ENCODE results near the gene ADARB2.

- TF ChIP-seq CTCF (IDR thresholded peaks at IDR 0.05) (no peak), POLR2A (IDR thresholded peaks at IDR 0.05) (no peak)
Measured at GRCh38 chr10:1188558-1189135, 548.7 kb downstream of the ADARB2 start.
